ENCODE results near the gene ACADVL. TPM values are rescaled to one million over a fixed set of nuclear protein-coding genes. Genes with fewer than 3 reads are reported as not detected.

ACADVL gene
- polyA plus RNA-seq, 1 of the 3 experiments (the other 2 are of a cell fraction): 635 TPM

- no peaks in the 10 kb centered on the region for H3K9me2 ChIP-seq
- no peaks in the 10 kb centered on the region for H3K9me3 ChIP-seq
- ChIA-PET CTCF (interaction anchor here (1.0 to 3.7 kb wide), 8 partner anchors 8 to 193 kb away, joined by 3 to 37 read pairs (median 5); partner anchors contain the start of gene DVL2), POLR2A (interaction anchor here (0.9 to 1.3 kb wide), 3 partner anchors 19 to 27 kb away, joined by 3 to 6 read pairs (median 6); partner anchors contain the start of genes DVL2, GABARAP and PHF23)
- H3K4me1 ChIP-seq (ENCODE audit: control insufficient read depth in 1 of 2, insufficient read depth in 2 of 2, low read depth in 1 of 2, low read length in 1 of 2): peaks cover 26 to 60% of the 10 kb centered on the region in 2 experiments; a peak in 3 of 4 replicates
- H3K36me3 ChIP-seq (replicated peaks in 1 of 2; ENCODE audit: control insufficient read depth in 1 of 2, insufficient read depth in 2 of 2, low read length in 1 of 2): peaks cover 0 to under 1% of the 10 kb centered on the region in 2 experiments
- H3K4me2 ChIP-seq: peak overlapping the region; percentile 97
- H3K4me3 ChIP-seq (ENCODE audit: low read depth in 2 of 2, low read length in 1 of 2): peak overlapping the region; percentile 61 to 74
- H4K20me1 ChIP-seq (ENCODE audit: insufficient read depth): peaks cover 23% of the 10 kb centered on the region
- H3K27ac ChIP-seq (ENCODE audit: low read depth in 2 of 2, low read length in 1 of 2): peak overlapping the region; percentile 88 to 96
- TF ChIP-seq POLR2AphosphoS5 (IDR thresholded peaks at IDR 0.05; ENCODE audit: low read depth, low read length) (0 out of 2 replicates have a peak, but pooled peaks have one; percentile 27), JUND (IDR thresholded peaks at IDR 0.05) (no peak), RCOR1 (IDR thresholded peaks at IDR 0.05; ENCODE audit: low read length) (no peak), MEF2A (IDR thresholded peaks at IDR 0.05; ENCODE audit: borderline replicate concordance, low read depth) (no peak), MXI1 (IDR thresholded peaks at IDR 0.05; ENCODE audit: low read depth, low read length) (no peak), REST (IDR thresholded peaks at IDR 0.05; ENCODE audit: low read depth, low read length) (no peak), TEAD4 (IDR thresholded peaks at IDR 0.05; ENCODE audit: borderline replicate concordance, insufficient read depth) (no peak), TAF1 (IDR thresholded peaks at IDR 0.05; ENCODE audit: borderline replicate concordance, low read depth, low read length) (peak; percentile 42; the same call in 1 of the 2 replicates), FOXM1 (IDR thresholded peaks at IDR 0.05; ENCODE audit: low read depth) (no peak), ZBTB33 (IDR thresholded peaks at IDR 0.05; ENCODE audit: borderline replicate concordance, low read depth) (no peak), RFX5 (IDR thresholded peaks at IDR 0.05; ENCODE audit: low read length) (no peak), USF1 (IDR thresholded peaks at IDR 0.05; ENCODE audit: borderline replicate concordance, low read depth) (no peak), RAD21 (IDR thresholded peaks at IDR 0.05; ENCODE audit: low read length) (no peak)
- TF ChIP-seq, protein P1, sequence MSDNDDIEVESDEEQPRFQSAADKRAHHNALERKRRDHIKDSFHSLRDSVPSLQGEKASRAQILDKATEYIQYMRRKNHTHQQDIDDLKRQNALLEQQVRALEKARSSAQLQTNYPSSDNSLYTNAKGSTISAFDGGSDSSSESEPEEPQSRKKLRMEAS (IDR thresholded peaks at IDR 0.05; ENCODE audit: low read depth): no peak
- H3K9ac ChIP-seq: peak overlapping the region; percentile 88
- 7% methylated on average over 10 of the region's 10 CpGs for WGBS (ENCODE audit: low lambda C conversion rate)
- DNase-seq: peak; percentile 59
- H3K27me3 ChIP-seq (ENCODE audit: insufficient read depth): no peaks in the 10 kb centered on the region
- peaks cover 54% of the 10 kb centered on the region for H3K79me2 ChIP-seq (ENCODE audit: insufficient read depth)
- H2AFZ ChIP-seq (ENCODE audit: low read depth): no peak overlapping the region
- peaks cover 46% of the 10 kb centered on the region for H3F3A ChIP-seq (replicated peaks; ENCODE audit: insufficient read depth)
Measured at GRCh38 chr17:7215652-7216180, 4.0 kb upstream of the ACADVL start.
